ENCODE results near the gene CCDC182.

- TF ChIP-seq CTCF (CRISPR knock-in tag; IDR thresholded peaks at IDR 0.05) (no peak), POLR2A (IDR thresholded peaks at IDR 0.05; ENCODE audit: insufficient read depth in 1 of 2, low read depth in 2 of 2, low read length in 2 of 2) (no peak), NFE2L2 (IDR thresholded peaks at IDR 0.05; ENCODE audit: low read length) (no peak), GABPB1 (CRISPR knock-in tag; IDR thresholded peaks at IDR 0.05) (no peak), MLXIP (CRISPR knock-in tag; IDR thresholded peaks at IDR 0.05; ENCODE audit: borderline replicate concordance) (no peak), ZNF382 (CRISPR knock-in tag; IDR thresholded peaks at IDR 0.05; ENCODE audit: borderline replicate concordance) (no peak), ATF7 (IDR thresholded peaks at IDR 0.05) (no peak), ATF7 (CRISPR knock-in tag; IDR thresholded peaks at IDR 0.05) (no peak), EP300 (IDR thresholded peaks at IDR 0.05; ENCODE audit: low read depth in 2 of 2, low read length in 2 of 2) (no peak), EP300 (CRISPR knock-in tag; IDR thresholded peaks at IDR 0.05; ENCODE audit: borderline replicate concordance) (no peak), ZNF788 (CRISPR knock-in tag; IDR thresholded peaks at IDR 0.05; ENCODE audit: borderline replicate concordance) (no peak), POLR2AphosphoS5 (IDR thresholded peaks at IDR 0.05; ENCODE audit: low read depth, low read length) (no peak), PLRG1 (conservative IDR thresholded peaks at IDR 0.05) (no peak), CHD2 (IDR thresholded peaks at IDR 0.05; ENCODE audit: low read depth, low read length) (no peak)
These were observed 22.4 kb downstream of the CCDC182 start for GRCh38 chr17:57722704-57723043.

Data from HepG2 (cell line).